ENCODE measurements around the gene COLQ. TPM values are rescaled to one million over a fixed set of nuclear protein-coding genes. Genes with fewer than 3 reads are reported as not detected.

The COLQ gene
- total RNA-seq, 1 experiment from 2014 or later: 1.5 TPM

DNA sequence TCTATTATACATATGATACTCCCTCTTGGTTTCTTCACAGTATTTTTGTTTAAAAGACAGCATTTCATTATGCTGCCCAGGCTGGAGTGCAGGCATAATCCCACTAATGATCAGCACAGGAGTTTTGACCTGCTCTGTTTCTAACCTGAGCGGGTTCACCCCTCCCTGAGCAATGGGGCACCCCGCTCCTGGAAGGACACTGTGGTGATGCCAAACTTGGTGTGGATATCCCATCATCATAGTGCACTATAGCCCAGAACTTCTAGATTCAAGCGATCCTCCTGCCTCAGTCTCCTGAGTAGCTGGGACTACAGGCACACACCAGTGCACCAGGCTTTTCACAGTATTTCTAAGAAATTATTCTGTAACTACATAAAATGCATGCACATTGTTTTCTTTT, 14.9 kb downstream of the COLQ start:
- H3K36me3 ChIP-seq (ENCODE audit: low read depth, low read length): no peaks in the 10 kb centered on the region
- no TSS peak for BruUV-seq (replicated peaks)
- no peak overlapping the region for H3K4me2 ChIP-seq (ENCODE audit: low read length)
- no peaks in the 10 kb centered on the region for H3F3A ChIP-seq (ENCODE audit: low read length, unreplicated experiment)
- no peaks in the 10 kb centered on the region for H3K9me2 ChIP-seq (replicated peaks; ENCODE audit: low read length)
- no peak overlapping the region for H3K4me3 ChIP-seq (ENCODE audit: low read length)
- DNase-seq (no peak), ATAC-seq (no peak)
- H3K4me1 ChIP-seq (ENCODE audit: insufficient read depth, low read length): no peaks in the 10 kb centered on the region
- H4K20me1 ChIP-seq (ENCODE audit: low read length): no peaks in the 10 kb centered on the region
- H3K9me3 ChIP-seq (ENCODE audit: low read length): no peaks in the 10 kb centered on the region
- CTCF ChIA-PET: no interaction called here
- intact Hi-C loops (cut with micrococcal nuclease): no loop called here
- no peak overlapping the region for H3K27ac ChIP-seq (ENCODE audit: low read length)
- H2AFZ ChIP-seq (ENCODE audit: low read length): no peak overlapping the region
- POLR2A ChIA-PET (ENCODE audit: unreplicated experiment): no interaction called here
- H3K79me2 ChIP-seq (ENCODE audit: low read length): no peaks in the 10 kb centered on the region
- TF ChIP-seq EZH2 (IDR thresholded peaks at IDR 0.05; ENCODE audit: low read length, unreplicated experiment) (no peak), EZH2phosphoT487 (IDR thresholded peaks at IDR 0.05; ENCODE audit: borderline replicate concordance, low read length) (no peak)
- TF ChIP-seq, protein P1, sequence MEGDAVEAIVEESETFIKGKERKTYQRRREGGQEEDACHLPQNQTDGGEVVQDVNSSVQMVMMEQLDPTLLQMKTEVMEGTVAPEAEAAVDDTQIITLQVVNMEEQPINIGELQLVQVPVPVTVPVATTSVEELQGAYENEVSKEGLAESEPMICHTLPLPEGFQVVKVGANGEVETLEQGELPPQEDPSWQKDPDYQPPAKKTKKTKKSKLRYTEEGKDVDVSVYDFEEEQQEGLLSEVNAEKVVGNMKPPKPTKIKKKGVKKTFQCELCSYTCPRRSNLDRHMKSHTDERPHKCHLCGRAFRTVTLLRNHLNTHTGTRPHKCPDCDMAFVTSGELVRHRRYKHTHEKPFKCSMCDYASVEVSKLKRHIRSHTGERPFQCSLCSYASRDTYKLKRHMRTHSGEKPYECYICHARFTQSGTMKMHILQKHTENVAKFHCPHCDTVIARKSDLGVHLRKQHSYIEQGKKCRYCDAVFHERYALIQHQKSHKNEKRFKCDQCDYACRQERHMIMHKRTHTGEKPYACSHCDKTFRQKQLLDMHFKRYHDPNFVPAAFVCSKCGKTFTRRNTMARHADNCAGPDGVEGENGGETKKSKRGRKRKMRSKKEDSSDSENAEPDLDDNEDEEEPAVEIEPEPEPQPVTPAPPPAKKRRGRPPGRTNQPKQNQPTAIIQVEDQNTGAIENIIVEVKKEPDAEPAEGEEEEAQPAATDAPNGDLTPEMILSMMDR (conservative IDR thresholded peaks at IDR 0.05; ENCODE audit: low read depth, low read length): no peak
- no peak overlapping the region for H3K9ac ChIP-seq (ENCODE audit: low read length)
- 0 out of 2 replicates have a peak, but pooled peaks cover under 1% of the 10 kb centered on the region for H3K27me3 ChIP-seq (ENCODE audit: low read length)

DNA sequence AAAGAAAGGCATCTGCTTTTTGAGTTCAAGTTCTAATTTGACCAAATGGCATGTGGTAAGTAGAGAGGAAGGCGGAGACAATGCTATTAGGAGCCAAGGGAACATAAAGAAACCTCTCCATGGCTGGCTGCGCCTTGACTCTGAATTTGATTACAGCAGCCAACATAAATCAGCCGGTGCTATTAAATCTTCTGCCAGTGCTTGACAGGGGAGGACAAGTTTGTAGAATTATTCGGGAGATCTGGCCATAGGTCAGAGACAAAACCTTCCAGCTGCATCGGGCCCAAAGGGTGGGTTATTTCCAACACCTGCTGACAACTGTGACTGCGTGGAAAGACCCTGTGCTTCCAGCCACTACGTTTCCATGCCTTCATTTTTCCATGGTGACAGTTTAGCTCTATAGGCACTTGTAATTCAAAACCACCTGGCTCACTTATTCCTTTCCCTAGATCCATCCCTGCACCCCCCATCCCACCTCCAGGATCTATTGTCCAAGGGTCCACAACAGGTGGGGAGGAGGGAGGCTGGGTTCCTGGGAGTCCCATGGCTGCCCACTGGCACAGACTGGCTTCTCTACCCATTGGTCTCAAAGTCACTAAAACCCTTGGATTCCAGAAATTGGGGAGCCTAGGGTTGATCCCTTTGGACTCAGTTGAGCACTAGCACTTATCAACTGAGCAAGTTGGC, 15.9 kb downstream of the COLQ start:
- Histone ChIP-seq H3K36me3 (ENCODE audit: low read depth, low read length) (no peaks in the 10 kb centered on the region), H3K9me3 (ENCODE audit: low read length) (no peaks in the 10 kb centered on the region), H3K79me2 (ENCODE audit: low read length) (no peaks in the 10 kb centered on the region), H3K4me2 (ENCODE audit: low read length) (no peak overlapping the region), H3F3A (ENCODE audit: low read length, unreplicated experiment) (no peaks in the 10 kb centered on the region), H3K27me3 (ENCODE audit: low read length) (0 out of 2 replicates have a peak, but pooled peaks cover 3% of the 10 kb centered on the region), H3K27ac (ENCODE audit: low read length) (no peak overlapping the region), H3K9ac (ENCODE audit: low read length) (no peak overlapping the region), H3K9me2 (replicated peaks; ENCODE audit: low read length) (no peaks in the 10 kb centered on the region), H3K4me1 (ENCODE audit: insufficient read depth, low read length) (no peaks in the 10 kb centered on the region), H3K4me3 (ENCODE audit: low read length) (no peak overlapping the region), H4K20me1 (ENCODE audit: low read length) (no peaks in the 10 kb centered on the region), H2AFZ (ENCODE audit: low read length) (no peak overlapping the region)
- TF ChIP-seq, protein P1 (conservative IDR thresholded peaks at IDR 0.05; ENCODE audit: low read depth, low read length): no peak
- no peak for TF ChIP-seq EZH2 (IDR thresholded peaks at IDR 0.05; ENCODE audit: low read length, unreplicated experiment)
- TF ChIP-seq EZH2phosphoT487 (IDR thresholded peaks at IDR 0.05; ENCODE audit: borderline replicate concordance, low read length): no peak
- ChIA-PET CTCF (no interaction called here), POLR2A (ENCODE audit: unreplicated experiment) (no interaction called here)
- BruUV-seq (replicated peaks): no TSS peak
- intact Hi-C loops (cut with micrococcal nuclease): no loop called here
- no peak for ATAC-seq
- DNase-seq: no peak

DNA sequence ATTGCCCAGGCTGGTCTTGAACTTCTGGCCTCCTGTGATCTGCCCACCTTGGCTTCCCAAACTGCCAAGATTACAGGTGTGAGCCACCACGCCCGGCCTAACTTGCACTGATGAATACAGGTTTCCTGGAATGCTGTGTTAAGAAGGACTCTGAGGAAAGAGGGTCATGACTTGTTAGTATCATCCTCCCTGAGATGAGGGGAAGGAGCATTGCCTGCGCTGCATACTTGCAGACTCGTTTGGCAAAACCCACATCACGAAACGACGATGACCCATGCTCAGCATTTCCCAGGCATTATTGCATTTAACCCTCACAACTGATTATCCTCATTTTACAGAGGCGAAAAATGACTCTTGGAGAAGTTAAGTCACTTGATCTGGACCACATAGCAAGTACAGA, 18.9 kb downstream of the COLQ start:
- no peak overlapping the region for H3K9ac ChIP-seq (ENCODE audit: low read length)
- no peak overlapping the region for H3K4me2 ChIP-seq (ENCODE audit: low read length)
- no peaks in the 10 kb centered on the region for H3K79me2 ChIP-seq (ENCODE audit: low read length)
- H3K4me1 ChIP-seq (ENCODE audit: insufficient read depth, low read length): no peaks in the 10 kb centered on the region
- TF ChIP-seq EZH2phosphoT487 (IDR thresholded peaks at IDR 0.05; ENCODE audit: borderline replicate concordance, low read length): no peak
- TF ChIP-seq EZH2 (IDR thresholded peaks at IDR 0.05; ENCODE audit: low read length, unreplicated experiment): no peak
- TF ChIP-seq, protein P1 (conservative IDR thresholded peaks at IDR 0.05; ENCODE audit: low read depth, low read length): no peak
- POLR2A ChIA-PET (ENCODE audit: unreplicated experiment): no interaction called here
- H2AFZ ChIP-seq (ENCODE audit: low read length): no peak overlapping the region
- CTCF ChIA-PET: no interaction called here
- H3K27ac ChIP-seq (ENCODE audit: low read length): no peak overlapping the region
- H4K20me1 ChIP-seq (ENCODE audit: low read length): no peaks in the 10 kb centered on the region
- 0 out of 2 replicates have a peak, but pooled peaks cover 3% of the 10 kb centered on the region for H3K27me3 ChIP-seq (ENCODE audit: low read length)
- no peaks in the 10 kb centered on the region for H3K9me3 ChIP-seq (ENCODE audit: low read length)
- no peaks in the 10 kb centered on the region for H3K9me2 ChIP-seq (replicated peaks; ENCODE audit: low read length)
- ATAC-seq (no peak), DNase-seq (no peak)
- no TSS peak for BruUV-seq (replicated peaks)
- H3F3A ChIP-seq (ENCODE audit: low read length, unreplicated experiment): no peaks in the 10 kb centered on the region
- no peaks in the 10 kb centered on the region for H3K36me3 ChIP-seq (ENCODE audit: low read depth, low read length)
- no peak overlapping the region for H3K4me3 ChIP-seq (ENCODE audit: low read length)
- intact Hi-C loops (cut with micrococcal nuclease): no loop called here
